ENCODE data around the gene PA2G4.
"Not testable (repeated sequence)": the region's sequence is repeated elsewhere in the genome, so short reads cannot be mapped to it uniquely, and the experiment has no call there.

Gene PA2G4
- 35.5 reads per million, percentile 60 among the genes with 10 or more reads in this experiment for total RNA-seq

GRCh38 chr12:56104109-56104814, at the start of gene PA2G4:
Gene PA2G4 (plus strand): TSS chr12:56104559. CDS start chr12:56104738, 179 bp downstream.
- DNase-seq, result peak; percentile 91

- DNase-seq, result not testable (repeated sequence)
Observed at GRCh38 chr12:56059964-56060363, 44.4 kb upstream of the PA2G4 start.

- DNase-seq, result no peak
Observed at GRCh38 chr12:56061982-56062381, 42.4 kb upstream of the PA2G4 start.

- DNase-seq, result no peak
Observed at GRCh38 chr12:56062996-56063395, 41.4 kb upstream of the PA2G4 start.

DNA sequence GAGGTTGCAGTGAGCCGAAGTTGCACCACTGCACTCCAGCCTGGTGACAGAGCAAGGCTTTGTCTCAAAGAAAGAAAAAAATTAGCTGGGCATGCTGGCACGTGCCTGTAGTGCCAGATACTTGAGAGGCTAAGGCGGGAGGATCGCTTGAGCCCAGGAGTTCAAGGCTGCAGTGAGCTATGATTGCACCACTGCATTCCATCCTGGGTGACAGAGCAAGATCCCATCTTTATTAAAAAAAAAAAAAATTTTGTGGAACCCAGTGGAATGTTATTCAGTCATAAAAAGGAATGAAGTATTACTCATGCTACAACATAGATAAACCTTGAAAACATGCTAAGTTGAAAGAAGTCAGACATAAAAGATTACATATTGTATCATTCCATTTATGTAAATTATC, 32.7 kb upstream of the PA2G4 start:
- DNase-seq, result no peak

DNA sequence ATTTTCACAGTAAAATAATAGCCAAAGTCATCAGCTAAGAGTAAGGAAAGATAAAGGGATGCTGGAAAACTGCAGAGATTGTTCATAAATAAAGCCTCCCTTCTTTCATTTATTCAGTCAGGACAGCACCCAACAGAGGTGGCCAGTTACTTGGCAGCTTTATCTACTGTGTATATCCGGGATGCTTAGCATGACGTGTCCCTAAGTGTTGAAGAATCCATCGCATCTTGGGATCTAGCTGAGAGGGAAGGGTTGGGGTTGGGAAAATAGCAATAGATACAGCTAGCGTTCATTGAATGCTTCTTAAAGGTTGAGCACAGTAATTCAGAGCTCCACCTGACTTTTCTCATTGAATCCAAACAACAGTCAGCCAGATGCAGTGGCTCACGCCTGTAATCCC, 30.0 kb upstream of the PA2G4 start:
- DNase-seq, result no peak

DNA sequence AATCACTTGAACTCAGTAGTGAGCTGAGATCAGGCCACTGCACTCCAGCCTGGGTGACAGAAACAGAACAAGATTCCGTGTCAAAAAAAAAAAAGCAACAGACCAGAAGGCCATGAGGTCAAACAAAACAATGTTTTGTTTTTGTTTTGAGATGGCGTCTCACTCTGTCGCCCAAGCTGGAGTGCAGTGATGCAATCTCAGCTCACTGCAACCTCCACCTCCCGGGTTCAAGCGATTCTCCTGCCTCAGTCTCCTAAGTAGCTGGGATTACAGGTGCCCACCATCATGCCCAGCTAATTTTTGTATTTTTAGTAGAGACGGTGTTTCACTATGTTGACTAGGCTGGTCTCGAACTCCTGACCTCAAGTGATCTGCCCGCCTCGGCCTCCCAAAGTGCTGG, 26.4 kb upstream of the PA2G4 start:
- DNase-seq, result not testable (repeated sequence)

DNA sequence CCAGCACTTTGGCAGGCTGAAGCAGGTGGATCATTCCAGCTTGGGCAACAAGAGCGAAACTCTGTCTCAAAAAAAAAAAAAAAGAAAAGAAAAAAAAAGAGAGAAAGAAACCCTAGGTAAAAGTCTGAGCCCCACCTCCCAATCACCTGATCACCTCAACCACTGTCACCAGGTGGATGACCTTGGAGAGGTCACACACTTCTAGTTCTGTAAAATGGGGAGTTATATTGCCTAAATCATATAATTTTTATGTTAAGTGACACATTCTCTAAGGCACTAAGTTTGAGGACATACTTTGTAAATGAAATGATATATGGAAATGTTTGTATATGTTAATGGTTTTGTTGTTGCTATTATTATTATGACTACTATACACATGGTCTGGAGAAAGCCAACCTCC, 25.9 kb upstream of the PA2G4 start:
- no peak for DNase-seq

DNA sequence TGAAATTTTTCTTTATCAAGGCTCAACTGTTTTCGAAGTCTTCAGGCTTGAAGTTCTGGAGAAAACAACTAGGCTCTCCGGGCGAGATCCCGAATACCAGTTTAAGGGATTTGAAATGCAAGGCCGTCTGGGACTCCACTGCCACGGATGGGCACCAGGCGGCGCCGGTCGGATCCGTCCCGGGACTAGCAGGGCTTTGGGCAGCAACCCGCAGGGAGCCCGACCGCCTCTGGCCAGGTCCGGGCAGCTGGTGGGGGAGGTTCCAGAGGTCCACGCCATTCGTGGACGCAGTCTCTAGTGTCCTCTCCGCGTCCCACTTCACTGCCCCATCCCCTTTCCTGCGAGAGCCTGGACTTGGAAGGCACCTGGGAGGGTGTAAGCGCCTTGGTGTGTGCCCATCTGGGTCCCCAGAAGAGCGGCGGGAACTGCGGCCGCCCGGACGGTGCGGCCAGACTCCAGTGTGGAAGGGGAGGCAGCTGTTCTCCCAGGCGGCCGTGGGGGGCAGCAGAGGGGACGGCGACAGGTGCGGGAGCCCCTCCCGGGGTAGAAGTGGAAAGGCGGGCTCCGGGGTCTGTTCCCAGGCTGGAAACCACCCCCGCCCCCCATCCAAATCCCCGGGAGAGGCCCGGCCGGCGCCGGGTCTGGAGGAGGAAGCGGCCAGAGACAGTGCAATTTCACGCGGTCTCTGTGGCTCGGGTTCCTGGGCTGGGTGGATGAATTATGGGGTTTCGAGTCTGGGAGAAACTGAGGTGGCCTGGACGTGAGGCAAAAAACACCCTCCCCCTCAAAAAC, 25.2 kb upstream of the PA2G4 start:
- DNase-seq, result peak; percentile 36

DNA sequence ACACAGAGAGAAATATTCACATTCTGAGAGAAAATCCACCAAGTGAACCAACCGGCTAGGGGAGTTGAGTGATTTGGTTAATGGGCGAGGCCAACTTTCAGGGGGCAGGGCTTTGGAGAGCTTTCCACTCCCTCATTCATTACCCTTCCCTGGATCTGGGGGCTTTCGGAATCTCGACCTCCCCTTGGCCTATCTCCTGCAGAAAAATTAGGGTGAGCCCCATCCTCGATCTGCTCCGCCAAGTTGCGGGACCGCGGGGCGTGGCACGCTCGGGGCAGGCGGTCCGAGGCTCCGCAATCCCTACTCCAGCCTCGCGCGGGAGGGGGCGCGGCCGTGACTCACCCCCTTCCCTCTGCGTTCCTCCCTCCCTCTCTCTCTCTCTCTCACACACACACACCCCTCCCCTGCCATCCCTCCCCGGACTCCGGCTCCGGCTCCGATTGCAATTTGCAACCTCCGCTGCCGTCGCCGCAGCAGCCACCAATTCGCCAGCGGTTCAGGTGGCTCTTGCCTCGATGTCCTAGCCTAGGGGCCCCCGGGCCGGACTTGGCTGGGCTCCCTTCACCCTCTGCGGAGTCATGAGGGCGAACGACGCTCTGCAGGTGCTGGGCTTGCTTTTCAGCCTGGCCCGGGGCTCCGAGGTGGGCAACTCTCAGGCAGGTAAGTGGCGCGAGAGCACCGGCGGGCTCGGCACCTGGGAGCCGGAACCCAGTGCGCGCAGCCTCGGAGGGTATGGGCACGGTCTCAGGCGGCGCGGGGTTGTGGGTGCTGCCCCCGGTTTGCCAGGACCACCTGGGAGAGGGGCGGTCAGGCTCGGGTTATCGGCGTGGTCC, 24.4 kb upstream of the PA2G4 start, which contains the start of gene ERBB3:
Gene ERBB3 (plus strand): TSS at position 443 of the 833 bp plus-strand sequence. CDS start 136 bp downstream, at position 579.
- DNase-seq, result peak; percentile 60

DNA sequence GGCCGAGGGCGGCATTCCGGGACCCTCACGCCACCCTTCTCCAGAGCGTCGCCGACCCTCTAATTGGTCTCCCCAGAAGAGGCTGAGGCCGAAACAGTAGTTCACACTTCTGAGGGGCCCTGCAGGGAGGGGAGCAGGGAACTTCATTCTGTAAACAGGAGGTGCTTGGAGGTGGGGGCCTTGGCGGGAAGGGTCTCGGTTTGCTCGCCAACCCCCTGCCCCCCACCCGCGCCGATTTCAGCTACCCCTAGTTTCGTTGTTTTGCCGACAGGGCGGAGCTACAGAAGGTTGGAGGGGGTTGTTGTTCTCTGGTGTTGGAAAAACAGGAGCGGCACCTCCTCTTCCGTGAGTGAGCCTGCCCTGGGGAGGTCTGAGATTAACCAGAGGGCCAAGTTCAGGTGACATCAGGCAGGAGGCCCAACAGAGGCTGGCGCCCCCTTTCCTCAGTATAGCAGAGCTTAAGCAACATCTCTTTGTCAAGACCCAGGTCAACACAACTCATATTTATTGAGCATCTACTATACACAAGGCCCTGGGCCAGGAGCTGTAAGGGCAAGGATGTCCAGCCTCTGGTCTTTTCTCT, 23.7 kb upstream of the PA2G4 start:
- no peak for DNase-seq

GRCh38 chr12:56081393-56082347, 22.7 kb upstream of the PA2G4 start:
- no peak for DNase-seq

- DNase-seq, result no peak
Observed at GRCh38 chr12:56082382-56082781, 22.0 kb upstream of the PA2G4 start.

DNA sequence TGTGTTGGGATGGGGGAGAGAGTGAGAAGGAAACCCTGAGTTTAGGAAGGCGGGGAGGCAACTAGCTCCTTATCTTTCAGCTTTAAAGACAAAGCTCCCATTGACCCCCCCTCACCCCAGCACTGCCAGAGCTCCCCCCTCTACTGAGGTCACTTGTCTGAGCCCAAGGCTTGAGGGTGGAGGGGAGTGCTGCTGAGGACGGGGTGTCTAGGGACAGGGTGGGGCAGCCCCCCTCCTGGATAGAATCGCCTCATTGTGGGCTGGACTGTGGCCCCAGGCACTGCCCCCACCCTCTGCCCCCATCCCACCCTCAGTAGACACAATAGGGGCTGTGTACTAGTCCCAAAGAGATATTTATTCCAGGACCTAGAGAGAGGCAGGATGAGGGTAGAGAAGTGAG, 21.4 kb upstream of the PA2G4 start:
- DNase-seq, result no peak

- DNase-seq, result no peak
Observed at GRCh38 chr12:56084958-56085543, 19.3 kb upstream of the PA2G4 start.

- no peak for DNase-seq
Observed at GRCh38 chr12:56086096-56086495, 18.3 kb upstream of the PA2G4 start.

GRCh38 chr12:56086608-56087007, 17.8 kb upstream of the PA2G4 start:
- DNase-seq, result no peak

DNA sequence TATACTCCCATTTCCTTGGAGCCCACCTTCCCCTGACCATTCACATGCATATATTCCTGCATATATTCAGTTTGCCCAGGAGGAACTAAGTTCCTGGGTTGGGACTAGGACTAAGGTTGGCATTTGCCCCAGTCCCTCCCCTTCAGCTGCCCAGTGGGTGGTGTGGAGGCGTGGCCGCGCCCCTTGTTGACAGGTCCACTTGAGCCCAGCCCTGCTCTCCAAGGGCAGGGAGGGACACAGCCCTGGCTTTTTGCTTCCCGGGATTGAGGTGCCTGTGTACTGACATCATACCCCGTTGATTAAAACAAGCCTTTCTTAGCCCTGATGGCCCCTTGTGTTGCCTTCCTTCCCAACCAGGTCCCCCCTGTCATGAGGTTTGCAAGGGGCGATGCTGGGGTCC, 17.1 kb upstream of the PA2G4 start:
- DNase-seq, result no peak

DNA sequence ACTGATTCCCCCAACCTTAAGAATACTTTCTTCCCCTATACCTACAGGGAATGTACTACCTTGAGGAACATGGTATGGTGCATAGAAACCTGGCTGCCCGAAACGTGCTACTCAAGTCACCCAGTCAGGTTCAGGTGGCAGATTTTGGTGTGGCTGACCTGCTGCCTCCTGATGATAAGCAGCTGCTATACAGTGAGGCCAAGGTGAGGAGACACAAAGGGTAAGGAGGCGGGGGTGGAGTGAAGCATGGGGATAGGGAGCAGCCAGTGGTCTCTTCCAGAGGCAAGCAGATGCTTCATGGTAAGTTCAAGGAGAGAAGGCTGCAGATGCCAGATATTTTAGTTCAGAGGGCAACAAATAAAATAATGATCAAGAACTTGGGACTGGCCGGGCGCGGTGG, 6.6 kb upstream of the PA2G4 start:
- DNase-seq, result no peak

GRCh38 chr12:56098592-56098991, 5.8 kb upstream of the PA2G4 start:
- no peak for DNase-seq

- no peak for DNase-seq
Observed at GRCh38 chr12:56099787-56100186, 4.6 kb upstream of the PA2G4 start.

All from effector CD4-positive, alpha-beta T cell (primary cell).